NB4 (cell line): Measurements from ENCODE around the gene PERCC1.

Experiments
- DNase-seq: peaks from one replicate; pipeline ENCODE4 v3.0.0; 2010; ENCODE audit warnings: low read depth
- H3K4me3 ChIP-seq: one replicate; pipeline ENCODE4 v1.5.1; 2011; ENCODE audit warnings: mild to moderate bottlenecking, low read depth, low read length, moderate library complexity
- CTCF ChIP-seq: IDR thresholded peaks from one replicate; pipeline ENCODE4 v1.5.1; 2012; ENCODE audit warnings: low read depth, low read length
- MAX ChIP-seq: IDR thresholded peaks from 2 replicates; pipeline ENCODE4 v1.6.1; 2011; ENCODE audit warnings: low read depth, low read length
- MYC ChIP-seq: IDR thresholded peaks from 2 replicates; pipeline ENCODE4 v1.6.1; 2011; ENCODE audit warnings: low read depth, low read length
- POLR2A ChIP-seq: IDR thresholded peaks from 2 replicates; pipeline ENCODE4 v1.6.1; 2011; ENCODE audit warnings: mild to moderate bottlenecking; ENCODE audit not compliant: insufficient read length; ENCODE audit errors: extremely low read depth

PERCC1 gene

GRCh38 chr16:1454561-1454960 is 23.7 kb downstream of the PERCC1 start:
- H3K4me3 ChIP-seq, result no peak overlapping the region
- DNase-seq, result no peak
- TF ChIP-seq POLR2A (no peak), CTCF (no peak), MAX (no peak), MYC (no peak)

GRCh38 chr16:1455190-1456171 is 24.6 kb downstream of the PERCC1 start:
- no peak overlapping the region for H3K4me3 ChIP-seq
- no peak for DNase-seq
- TF ChIP-seq MAX, result no peak
- TF ChIP-seq POLR2A, result no peak
- no peak for TF ChIP-seq CTCF
- TF ChIP-seq MYC, result no peak

- DNase-seq, result no peak
- no peak for TF ChIP-seq MYC
- TF ChIP-seq CTCF, result no peak
- no peak for TF ChIP-seq MAX
- no peak for TF ChIP-seq POLR2A
- no peak overlapping the region for H3K4me3 ChIP-seq
Observed at GRCh38 chr16:1456951-1457350, 26.1 kb downstream of the PERCC1 start.

- H3K4me3 ChIP-seq, result no peak overlapping the region
- DNase-seq, result no peak
- TF ChIP-seq POLR2A (no peak), MYC (no peak), CTCF (no peak), MAX (no peak)
Observed at GRCh38 chr16:1457489-1458245, 26.8 kb downstream of the PERCC1 start.

GRCh38 chr16:1458336-1458976 is 27.6 kb downstream of the PERCC1 start:
- no peak for DNase-seq
- H3K4me3 ChIP-seq, result no peak overlapping the region
- no peak for TF ChIP-seq POLR2A

- TF ChIP-seq POLR2A (no peak), MAX (no peak), CTCF (no peak), MYC (no peak)
- no peak overlapping the region for H3K4me3 ChIP-seq
- DNase-seq, result no peak
Observed at GRCh38 chr16:1458977-1459341, 28.1 kb downstream of the PERCC1 start.
